ENCODE results near the gene MPIG6B.

MPIG6B gene

DNA sequence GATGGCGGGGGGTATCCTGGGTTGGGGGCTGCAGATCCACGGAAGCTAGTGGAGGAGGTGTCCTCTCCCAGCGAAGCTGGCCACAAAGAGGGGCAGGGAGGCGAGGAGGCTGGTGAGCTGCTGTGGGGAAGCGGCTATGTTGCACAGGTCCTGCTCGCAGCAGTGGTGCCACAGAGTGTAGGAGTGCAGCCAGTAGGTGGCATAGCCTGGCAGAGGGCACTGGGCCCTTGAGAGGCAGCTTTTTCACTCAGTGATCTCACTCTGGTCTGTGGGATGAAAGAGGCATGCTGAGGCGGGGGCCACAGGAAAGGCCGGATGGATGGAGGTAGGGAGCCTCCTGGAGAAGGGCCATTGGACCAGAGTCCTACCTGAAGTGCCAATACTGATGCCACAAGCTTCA, 10.9 kb upstream of the MPIG6B start:
- Histone ChIP-seq H3K9ac (ENCODE audit: low read length in 2 of 2) (no peak overlapping the region), H3K4me1 (ENCODE audit: control insufficient read depth, insufficient read depth, low read length) (peaks cover 7% of the 10 kb centered on the region), H3K27me3 (ENCODE audit: control insufficient read depth in 1 of 2, insufficient read depth in 2 of 2, low read length in 2 of 2) (peaks cover 0 to 2% of the 10 kb centered on the region in 2 donors), H3K4me3 (ENCODE audit: low read length in 2 of 2) (no peak overlapping the region), H3K9me3 (ENCODE audit: control insufficient read depth in 2 of 2, low read length in 2 of 2) (no peaks in the 10 kb centered on the region), H3K36me3 (ENCODE audit: control insufficient read depth in 2 of 2, insufficient read depth in 2 of 2, low read length in 2 of 2) (no peaks in the 10 kb centered on the region), H3K27ac (ENCODE audit: low read length) (no peak overlapping the region)

DNA sequence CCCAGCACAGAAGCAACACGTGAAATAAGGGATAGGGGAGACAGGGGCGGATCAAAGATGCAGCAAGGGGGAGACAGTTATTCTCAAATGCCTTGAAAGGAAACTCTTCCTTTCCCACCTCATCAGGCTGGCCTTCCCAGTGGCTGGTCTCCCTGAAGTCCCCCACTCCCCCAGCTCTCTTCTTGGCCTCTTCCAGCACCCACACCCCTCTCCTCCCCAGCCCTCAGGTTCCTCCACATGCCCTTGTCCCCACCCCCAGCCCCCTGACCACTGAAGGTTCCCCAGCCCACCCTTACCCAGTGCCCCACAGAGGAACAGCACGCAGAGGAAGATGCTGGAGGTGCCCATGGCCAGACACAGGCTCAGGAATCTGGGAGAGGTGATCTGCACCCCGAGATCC, 9.7 kb upstream of the MPIG6B start:
- Histone ChIP-seq H3K27ac (ENCODE audit: low read length) (no peak overlapping the region), H3K9me3 (ENCODE audit: control insufficient read depth in 2 of 2, low read length in 2 of 2) (no peaks in the 10 kb centered on the region), H3K36me3 (ENCODE audit: control insufficient read depth in 2 of 2, insufficient read depth in 2 of 2, low read length in 2 of 2) (no peaks in the 10 kb centered on the region), H3K4me3 (ENCODE audit: low read length in 2 of 2) (no peak overlapping the region), H3K9ac (ENCODE audit: low read length in 2 of 2) (no peak overlapping the region), H3K27me3 (ENCODE audit: control insufficient read depth in 1 of 2, insufficient read depth in 2 of 2, low read length in 2 of 2) (peaks cover 0 to 2% of the 10 kb centered on the region in 2 donors), H3K4me1 (ENCODE audit: control insufficient read depth, insufficient read depth, low read length) (peaks cover 7% of the 10 kb centered on the region)

DNA sequence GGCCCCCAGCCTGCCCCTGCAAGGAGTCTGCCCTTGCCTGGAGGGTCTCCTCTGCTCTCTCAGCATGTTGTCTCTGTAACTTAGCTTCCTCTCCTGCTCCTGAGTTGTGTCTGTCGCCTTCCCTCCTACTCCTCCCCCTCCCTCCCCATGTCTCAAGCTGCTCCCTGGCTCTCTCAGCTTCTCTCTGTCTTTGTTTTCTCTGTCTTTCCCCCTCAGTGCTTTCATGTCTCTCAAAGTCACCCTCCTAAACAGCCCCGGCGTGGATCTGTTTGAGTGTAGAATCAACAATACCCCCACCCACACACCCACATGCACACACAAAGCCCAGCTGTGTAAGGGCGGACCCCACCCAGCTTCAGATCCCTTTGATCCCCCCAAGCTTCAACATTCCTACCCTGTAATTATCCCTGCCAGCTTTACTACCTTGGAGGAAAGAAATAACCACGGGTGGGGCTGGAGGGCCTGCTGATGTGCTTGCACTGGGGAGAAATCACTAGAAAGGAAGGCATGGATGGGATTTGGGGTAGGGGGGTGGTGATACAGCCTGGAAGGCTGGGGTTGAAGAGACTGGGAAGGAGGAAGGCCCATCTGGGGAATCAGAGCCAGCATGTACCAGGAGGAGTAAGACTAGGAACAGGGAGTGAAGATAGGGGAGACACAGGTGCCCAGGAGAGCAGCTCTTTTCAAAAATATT, 9.0 kb upstream of the MPIG6B start:
- no peaks in the 10 kb centered on the region for H3K9me3 ChIP-seq (ENCODE audit: control insufficient read depth in 2 of 2, low read length in 2 of 2)
- peaks cover 0 to 2% of the 10 kb centered on the region in 2 donors for H3K27me3 ChIP-seq (ENCODE audit: control insufficient read depth in 1 of 2, insufficient read depth in 2 of 2, low read length in 2 of 2)
- H3K4me1 ChIP-seq (ENCODE audit: control insufficient read depth, insufficient read depth, low read length) = peaks cover 7% of the 10 kb centered on the region
- no peak overlapping the region for H3K27ac ChIP-seq (ENCODE audit: low read length)
- H3K36me3 ChIP-seq (ENCODE audit: control insufficient read depth in 2 of 2, insufficient read depth in 2 of 2, low read length in 2 of 2) = no peaks in the 10 kb centered on the region
- no peak overlapping the region for H3K4me3 ChIP-seq (ENCODE audit: low read length in 2 of 2)
- H3K9ac ChIP-seq (ENCODE audit: low read length in 2 of 2) = no peak overlapping the region

DNA sequence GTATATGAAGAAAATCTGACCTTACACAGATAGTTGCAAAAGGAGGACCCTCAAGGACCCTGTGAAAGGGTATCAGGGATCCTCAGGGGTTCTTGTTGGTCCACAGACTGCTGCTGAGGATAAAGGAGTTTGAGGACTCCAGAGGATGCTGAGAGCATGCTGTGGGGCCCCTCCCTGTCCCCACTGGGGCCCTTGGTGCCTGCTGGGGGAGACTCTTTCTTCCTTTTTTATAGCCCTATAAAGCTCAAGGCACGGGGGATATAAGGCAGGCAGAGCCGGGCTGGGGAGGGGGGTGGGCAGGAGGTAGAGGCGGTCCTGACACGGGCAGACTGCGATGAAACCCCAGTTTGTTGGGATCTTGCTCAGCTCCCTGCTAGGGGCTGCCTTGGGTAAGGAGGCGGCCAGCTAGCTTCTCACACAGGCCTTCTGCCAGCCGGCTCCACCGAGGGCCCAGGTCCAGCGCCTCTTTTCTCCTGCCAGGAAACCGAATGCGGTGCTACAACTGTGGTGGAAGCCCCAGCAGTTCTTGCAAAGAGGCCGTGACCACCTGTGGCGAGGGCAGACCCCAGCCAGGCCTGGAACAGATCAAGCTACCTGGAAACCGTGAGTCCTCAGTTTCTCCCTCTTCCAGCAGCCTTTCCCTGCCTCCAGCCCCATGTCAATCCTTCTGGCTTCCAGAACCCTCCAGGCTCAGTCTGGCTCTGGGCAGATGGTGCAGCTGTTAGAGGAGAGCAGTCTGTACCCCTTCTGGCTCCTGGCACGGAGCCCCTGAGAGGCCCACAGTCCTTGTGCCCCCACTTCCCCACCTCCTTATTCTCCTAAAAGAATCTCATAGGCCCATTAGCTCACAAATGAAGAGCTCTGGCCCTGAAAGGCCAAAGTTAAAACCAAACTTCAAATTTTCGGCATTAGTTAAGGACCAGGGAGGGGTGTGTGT, 7.9 kb upstream of the MPIG6B start, which contains the start of gene LY6G6D:
LY6G6D (plus strand) TSS at position 327 of the 937 bp plus-strand sequence; CDS start at position 335, 8 bp downstream.
- H3K9me3 ChIP-seq (ENCODE audit: control insufficient read depth in 2 of 2, low read length in 2 of 2) = no peaks in the 10 kb centered on the region
- peaks cover 7% of the 10 kb centered on the region for H3K4me1 ChIP-seq (ENCODE audit: control insufficient read depth, insufficient read depth, low read length)
- no peak within 1 kb of the TSS for H3K4me3 ChIP-seq (ENCODE audit: low read length in 2 of 2)
- H3K36me3 ChIP-seq (ENCODE audit: control insufficient read depth in 2 of 2, insufficient read depth in 2 of 2, low read length in 2 of 2) = no peaks in the 10 kb centered on the region
- no peaks in the 10 kb centered on the region for H3K27me3 ChIP-seq (ENCODE audit: control insufficient read depth in 1 of 2, insufficient read depth in 2 of 2, low read length in 2 of 2)
- no peak within 1 kb of the TSS for H3K9ac ChIP-seq (ENCODE audit: low read length in 2 of 2)
- no peak within 1 kb of the TSS for H3K27ac ChIP-seq (ENCODE audit: low read length)

DNA sequence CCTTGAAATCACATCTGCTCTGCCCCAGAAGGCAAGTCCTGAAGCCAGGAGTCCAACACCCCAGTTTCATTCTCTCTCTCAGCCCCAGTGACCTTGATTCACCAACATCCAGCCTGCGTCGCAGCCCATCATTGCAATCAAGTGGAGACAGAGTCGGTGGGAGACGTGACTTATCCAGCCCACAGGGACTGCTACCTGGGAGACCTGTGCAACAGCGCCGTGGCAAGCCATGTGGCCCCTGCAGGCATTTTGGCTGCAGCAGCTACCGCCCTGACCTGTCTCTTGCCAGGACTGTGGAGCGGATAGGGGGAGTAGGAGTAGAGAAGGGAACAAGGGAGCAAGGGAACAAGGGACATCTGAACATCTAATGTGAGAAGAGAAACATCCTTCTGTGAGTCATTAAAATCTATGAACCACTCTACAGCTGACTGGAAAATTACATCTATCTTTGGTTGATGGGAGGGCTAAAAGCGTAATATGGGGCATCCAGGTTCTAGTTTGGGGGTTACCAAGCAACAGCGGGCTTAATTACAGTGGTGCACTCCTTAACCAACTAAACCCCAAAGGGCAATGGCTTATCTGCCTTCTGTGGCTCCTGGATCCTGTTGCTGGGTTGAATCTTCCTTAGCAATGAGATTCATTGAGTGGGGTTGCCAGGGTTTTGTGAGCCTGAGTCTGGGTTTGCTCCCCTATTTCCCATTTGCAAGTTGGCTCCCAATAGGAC, 5.5 kb upstream of the MPIG6B start:
- Histone ChIP-seq H3K27ac (ENCODE audit: low read length) (no peak overlapping the region), H3K4me3 (ENCODE audit: low read length in 2 of 2) (no peak overlapping the region), H3K4me1 (ENCODE audit: control insufficient read depth, insufficient read depth, low read length) (peaks cover 7% of the 10 kb centered on the region), H3K9ac (ENCODE audit: low read length in 2 of 2) (no peak overlapping the region), H3K36me3 (ENCODE audit: control insufficient read depth in 2 of 2, insufficient read depth in 2 of 2, low read length in 2 of 2) (no peaks in the 10 kb centered on the region), H3K27me3 (ENCODE audit: control insufficient read depth in 1 of 2, insufficient read depth in 2 of 2, low read length in 2 of 2) (no peaks in the 10 kb centered on the region), H3K9me3 (ENCODE audit: control insufficient read depth in 2 of 2, low read length in 2 of 2) (no peaks in the 10 kb centered on the region)

DNA sequence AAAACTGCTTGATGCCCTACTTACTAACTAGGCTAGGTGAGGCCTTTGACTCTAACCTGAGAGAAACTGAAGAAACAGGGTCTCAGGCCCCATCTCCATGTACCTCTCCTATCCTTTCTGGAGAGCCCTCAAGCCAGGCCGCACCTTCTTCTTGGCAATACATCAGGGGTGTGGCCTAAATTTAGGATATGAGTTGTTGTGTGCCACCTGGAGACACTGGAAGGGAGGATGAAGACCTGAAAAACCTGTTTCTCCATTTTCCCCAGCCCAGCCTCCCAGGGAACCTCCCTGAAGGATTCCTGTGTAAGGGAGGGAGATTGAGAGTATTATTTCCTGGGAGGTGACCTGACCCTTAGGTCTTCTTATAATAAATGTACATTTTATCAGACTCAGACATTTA, 4.9 kb upstream of the MPIG6B start:
- Histone ChIP-seq H3K27ac (ENCODE audit: low read length) (no peak overlapping the region), H3K4me1 (ENCODE audit: control insufficient read depth, insufficient read depth, low read length) (peaks cover 7% of the 10 kb centered on the region), H3K4me3 (ENCODE audit: low read length in 2 of 2) (no peak overlapping the region), H3K36me3 (ENCODE audit: control insufficient read depth in 2 of 2, insufficient read depth in 2 of 2, low read length in 2 of 2) (no peaks in the 10 kb centered on the region), H3K9ac (ENCODE audit: low read length in 2 of 2) (no peak overlapping the region), H3K9me3 (ENCODE audit: control insufficient read depth in 2 of 2, low read length in 2 of 2) (no peaks in the 10 kb centered on the region), H3K27me3 (ENCODE audit: control insufficient read depth in 1 of 2, insufficient read depth in 2 of 2, low read length in 2 of 2) (no peaks in the 10 kb centered on the region)

DNA sequence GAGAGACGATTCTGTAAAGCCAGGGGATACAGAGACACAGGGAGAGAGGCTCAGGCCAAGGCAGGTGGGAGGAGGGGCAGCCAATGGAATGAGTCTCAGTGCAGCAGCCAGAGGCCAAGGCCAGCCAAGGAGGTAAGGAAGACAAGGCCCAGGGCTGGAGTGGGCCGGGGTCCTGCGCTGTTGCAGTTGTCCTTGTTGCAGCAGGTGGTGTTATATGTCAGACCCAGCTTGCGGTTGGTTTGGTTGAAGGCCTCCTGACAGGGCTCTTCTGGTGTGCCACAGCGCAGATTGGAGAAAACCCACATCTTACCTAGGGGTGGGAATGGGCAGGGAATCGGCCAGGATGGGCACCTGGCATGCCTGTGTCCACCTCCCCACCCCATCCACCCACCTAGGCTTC, 4.2 kb upstream of the MPIG6B start:
- Histone ChIP-seq H3K9me3 (ENCODE audit: control insufficient read depth in 2 of 2, low read length in 2 of 2) (no peaks in the 10 kb centered on the region), H3K4me1 (ENCODE audit: control insufficient read depth, insufficient read depth, low read length) (peaks cover 7% of the 10 kb centered on the region), H3K27ac (ENCODE audit: low read length) (no peak overlapping the region), H3K9ac (ENCODE audit: low read length in 2 of 2) (no peak overlapping the region), H3K4me3 (ENCODE audit: low read length in 2 of 2) (no peak overlapping the region), H3K36me3 (ENCODE audit: control insufficient read depth in 2 of 2, insufficient read depth in 2 of 2, low read length in 2 of 2) (no peaks in the 10 kb centered on the region), H3K27me3 (ENCODE audit: control insufficient read depth in 1 of 2, insufficient read depth in 2 of 2, low read length in 2 of 2) (no peaks in the 10 kb centered on the region)

DNA sequence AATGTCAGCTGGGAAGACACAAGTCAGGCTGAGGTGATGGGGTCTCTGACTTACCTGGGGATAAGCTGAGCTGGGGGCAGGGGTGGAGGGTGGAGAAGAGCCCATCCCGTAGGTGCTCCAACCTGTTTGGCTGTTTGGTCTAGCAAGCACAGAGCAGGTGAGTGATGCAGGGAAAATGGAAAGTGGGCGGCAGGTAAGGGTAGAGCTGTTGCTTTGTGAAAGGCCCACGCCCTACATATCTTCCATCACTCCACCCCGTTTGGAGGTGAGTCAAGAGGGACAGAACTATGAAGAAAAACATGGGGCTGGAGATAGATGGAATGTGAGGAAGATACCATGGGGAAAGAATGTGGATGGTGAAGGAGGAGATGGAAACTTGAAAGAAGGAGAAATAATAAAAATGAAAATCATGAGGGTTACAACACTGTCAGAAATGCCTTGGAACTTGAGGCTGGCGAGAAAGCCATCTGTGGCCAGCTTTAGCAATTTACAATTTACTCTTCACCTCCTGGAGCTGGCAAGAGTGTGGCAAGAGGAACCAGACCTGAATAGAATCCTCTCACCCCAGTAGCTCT, 2.9 kb upstream of the MPIG6B start:
- H3K27ac ChIP-seq (ENCODE audit: low read length) = no peak overlapping the region

DNA sequence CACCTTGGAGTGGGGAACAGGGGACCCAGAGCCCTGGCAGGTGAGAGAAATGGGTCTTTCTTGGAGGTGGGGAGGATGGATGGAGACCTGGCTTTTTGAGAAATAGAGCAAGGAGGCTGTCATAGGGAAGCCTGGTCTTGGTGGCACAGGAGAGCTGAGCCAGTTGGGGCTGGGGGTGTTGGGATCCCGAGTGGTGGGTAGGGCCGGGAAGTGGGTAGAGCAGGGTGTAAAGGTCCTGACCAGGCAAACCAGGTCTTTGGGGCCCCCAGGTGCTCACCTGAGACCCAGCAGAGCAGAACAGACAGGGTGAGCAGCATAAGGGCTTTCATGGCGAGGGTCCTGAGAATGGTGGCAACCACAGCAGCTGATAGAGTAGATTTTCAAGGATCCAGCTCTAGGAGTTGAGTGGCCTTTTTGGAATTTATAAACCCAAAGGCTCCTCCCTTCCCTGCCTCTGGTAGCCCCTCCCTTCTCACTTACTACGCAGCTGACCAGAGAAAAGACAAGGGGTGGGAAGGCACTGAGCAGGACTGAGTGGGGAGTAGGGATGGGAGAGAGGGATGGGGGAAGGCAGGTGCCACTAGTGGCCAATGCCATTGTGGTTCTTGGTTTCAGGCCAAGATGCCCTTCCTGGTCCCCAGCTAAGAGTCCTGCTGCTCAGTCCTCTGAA, 1.7 kb upstream of the MPIG6B start, which contains the start of gene LY6G6C:
LY6G6C (minus strand) TSS at position 396 of the 670 bp plus-strand sequence; CDS start at position 329, 67 bp downstream.
- Histone ChIP-seq H3K27me3 (ENCODE audit: control insufficient read depth in 1 of 2, insufficient read depth in 2 of 2, low read length in 2 of 2) (no peaks in the 10 kb centered on the region), H3K9me3 (ENCODE audit: control insufficient read depth in 2 of 2, low read length in 2 of 2) (no peaks in the 10 kb centered on the region), H3K27ac (ENCODE audit: low read length) (no peak within 1 kb of the TSS), H3K4me3 (ENCODE audit: low read length in 2 of 2) (no peak within 1 kb of the TSS), H3K9ac (ENCODE audit: low read length in 2 of 2) (no peak within 1 kb of the TSS), H3K36me3 (ENCODE audit: control insufficient read depth in 2 of 2, insufficient read depth in 2 of 2, low read length in 2 of 2) (peaks cover 8% of the 10 kb centered on the region in 2 donors), H3K4me1 (ENCODE audit: control insufficient read depth, insufficient read depth, low read length) (no peaks in the 10 kb centered on the region)

More for the DNA sequence above, 2.9 kb upstream of the MPIG6B start:
- no peaks in the 10 kb centered on the region for H3K27me3 ChIP-seq (ENCODE audit: control insufficient read depth in 1 of 2, insufficient read depth in 2 of 2, low read length in 2 of 2)
- H3K36me3 ChIP-seq (ENCODE audit: control insufficient read depth in 2 of 2, insufficient read depth in 2 of 2, low read length in 2 of 2) = peaks cover 0 to 2% of the 10 kb centered on the region in 2 donors
- no peaks in the 10 kb centered on the region for H3K9me3 ChIP-seq (ENCODE audit: control insufficient read depth in 2 of 2, low read length in 2 of 2)
- no peak overlapping the region for H3K9ac ChIP-seq (ENCODE audit: low read length in 2 of 2)
- H3K4me3 ChIP-seq (ENCODE audit: low read length in 2 of 2) = no peak overlapping the region
- H3K4me1 ChIP-seq (ENCODE audit: control insufficient read depth, insufficient read depth, low read length) = peaks cover 3% of the 10 kb centered on the region

DNA sequence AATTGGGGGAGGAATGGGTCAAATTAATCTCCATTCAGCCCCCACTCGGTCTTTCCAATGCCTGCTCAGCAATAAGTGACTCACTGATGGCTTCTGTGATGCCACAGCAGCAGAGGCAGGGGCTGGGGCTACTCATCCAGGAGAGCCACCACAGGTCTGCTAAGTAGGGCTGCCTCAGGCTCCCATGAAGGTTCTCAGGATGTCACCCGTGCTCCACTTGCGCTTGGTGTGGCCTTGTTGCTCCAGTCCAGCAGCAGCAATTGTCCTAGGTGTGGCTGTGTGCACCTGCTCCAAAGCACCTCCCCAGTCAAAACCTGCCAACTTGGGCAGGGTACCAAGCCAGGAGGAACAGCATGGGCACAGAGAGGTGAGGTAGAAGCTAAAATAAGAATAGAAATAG, 1.0 kb upstream of the MPIG6B start:
- H3K27me3 ChIP-seq (ENCODE audit: control insufficient read depth in 1 of 2, insufficient read depth in 2 of 2, low read length in 2 of 2) = no peaks in the 10 kb centered on the region
- no peaks in the 10 kb centered on the region for H3K4me1 ChIP-seq (ENCODE audit: control insufficient read depth, insufficient read depth, low read length)
- H3K4me3 ChIP-seq (ENCODE audit: low read length in 2 of 2) = no peak overlapping the region
- H3K27ac ChIP-seq (ENCODE audit: low read length) = no peak overlapping the region
- no peak overlapping the region for H3K9ac ChIP-seq (ENCODE audit: low read length in 2 of 2)
- H3K9me3 ChIP-seq (ENCODE audit: control insufficient read depth in 2 of 2, low read length in 2 of 2) = no peaks in the 10 kb centered on the region
- peaks cover 10 to 14% of the 10 kb centered on the region in 2 donors for H3K36me3 ChIP-seq (ENCODE audit: control insufficient read depth in 2 of 2, insufficient read depth in 2 of 2, low read length in 2 of 2)
